ENCODE results near the gene STX2.

DNA sequence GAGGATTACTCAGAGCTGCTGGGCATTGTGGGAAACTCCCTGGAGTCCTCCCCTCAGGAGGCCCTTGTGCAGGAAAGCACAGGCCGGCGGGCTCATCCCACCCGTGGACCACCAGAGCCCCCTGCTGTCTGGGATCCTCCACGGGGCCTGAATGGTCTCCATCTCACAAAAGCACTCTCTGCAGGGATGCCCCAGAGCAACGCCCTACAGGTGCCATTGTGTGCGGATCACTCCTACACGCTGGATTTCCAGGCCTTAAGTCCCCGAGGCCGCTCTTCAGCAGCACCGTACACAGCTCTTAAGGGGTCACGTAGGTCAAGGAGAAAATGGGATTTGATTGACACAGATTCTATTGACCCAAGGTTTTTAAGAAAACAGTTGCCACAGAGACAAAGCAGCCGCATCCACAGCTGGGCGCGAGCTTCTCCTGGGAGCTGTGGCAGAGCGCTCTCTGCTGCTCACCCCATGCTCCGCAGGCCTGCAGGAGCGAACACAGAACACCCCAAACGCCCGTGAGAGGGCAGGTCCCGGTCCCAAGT lies 86.3 kb downstream of the STX2 start:
- TF ChIP-seq, protein P1, sequence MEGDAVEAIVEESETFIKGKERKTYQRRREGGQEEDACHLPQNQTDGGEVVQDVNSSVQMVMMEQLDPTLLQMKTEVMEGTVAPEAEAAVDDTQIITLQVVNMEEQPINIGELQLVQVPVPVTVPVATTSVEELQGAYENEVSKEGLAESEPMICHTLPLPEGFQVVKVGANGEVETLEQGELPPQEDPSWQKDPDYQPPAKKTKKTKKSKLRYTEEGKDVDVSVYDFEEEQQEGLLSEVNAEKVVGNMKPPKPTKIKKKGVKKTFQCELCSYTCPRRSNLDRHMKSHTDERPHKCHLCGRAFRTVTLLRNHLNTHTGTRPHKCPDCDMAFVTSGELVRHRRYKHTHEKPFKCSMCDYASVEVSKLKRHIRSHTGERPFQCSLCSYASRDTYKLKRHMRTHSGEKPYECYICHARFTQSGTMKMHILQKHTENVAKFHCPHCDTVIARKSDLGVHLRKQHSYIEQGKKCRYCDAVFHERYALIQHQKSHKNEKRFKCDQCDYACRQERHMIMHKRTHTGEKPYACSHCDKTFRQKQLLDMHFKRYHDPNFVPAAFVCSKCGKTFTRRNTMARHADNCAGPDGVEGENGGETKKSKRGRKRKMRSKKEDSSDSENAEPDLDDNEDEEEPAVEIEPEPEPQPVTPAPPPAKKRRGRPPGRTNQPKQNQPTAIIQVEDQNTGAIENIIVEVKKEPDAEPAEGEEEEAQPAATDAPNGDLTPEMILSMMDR (IDR thresholded peaks at IDR 0.05; ENCODE audit: insufficient read depth, low read depth, low read length) = no peak
- TF ChIP-seq EZH2 (IDR thresholded peaks at IDR 0.05; ENCODE audit: insufficient read depth, low read length) = no peak
